GM18519 (cell line): ENCODE measurements around the gene MARCKSL1.
"Not testable (repeated sequence)": the region's sequence is repeated elsewhere in the genome, so short reads cannot be mapped to it uniquely, and the experiment has no call there.

Experiments
- ATAC-seq: cut with Tn5 transposase; IDR thresholded peaks from one replicate; pipeline ENCODE4 v1.9.1; 2021; ENCODE audit warnings: mild to moderate bottlenecking, moderate library complexity; ENCODE audit not compliant: unreplicated experiment, low FRiP score

MARCKSL1 gene

DNA sequence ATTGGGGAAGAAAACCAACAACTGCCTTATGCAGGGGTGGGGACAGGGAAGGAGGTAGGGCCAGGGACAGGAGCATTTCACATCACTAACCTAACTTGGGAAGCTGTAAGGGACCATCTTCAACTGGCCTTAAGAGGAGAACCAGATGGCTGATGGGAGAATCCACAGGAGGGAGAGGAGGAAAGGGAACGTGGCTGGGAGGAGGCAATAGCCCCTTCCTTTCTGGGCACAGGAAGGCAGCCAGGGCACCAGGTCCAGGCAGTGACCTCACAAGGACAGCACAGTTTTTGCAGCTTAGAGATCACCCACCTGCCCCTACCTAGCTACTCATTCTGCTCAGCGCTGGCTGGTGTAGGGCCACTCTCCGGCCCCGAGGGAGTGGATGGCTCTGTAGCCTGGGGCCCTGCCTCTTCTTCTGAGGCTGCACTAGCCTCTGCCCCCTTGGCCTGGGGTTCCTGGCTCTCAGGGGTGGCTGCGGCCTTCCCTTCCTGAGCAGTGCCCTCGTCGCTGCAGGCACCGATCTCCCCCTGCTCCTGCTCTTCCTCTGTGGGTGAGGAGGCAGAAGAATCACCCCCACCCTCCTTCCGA is 1.7 kb downstream of the MARCKSL1 start:
- ATAC-seq: no peak

DNA sequence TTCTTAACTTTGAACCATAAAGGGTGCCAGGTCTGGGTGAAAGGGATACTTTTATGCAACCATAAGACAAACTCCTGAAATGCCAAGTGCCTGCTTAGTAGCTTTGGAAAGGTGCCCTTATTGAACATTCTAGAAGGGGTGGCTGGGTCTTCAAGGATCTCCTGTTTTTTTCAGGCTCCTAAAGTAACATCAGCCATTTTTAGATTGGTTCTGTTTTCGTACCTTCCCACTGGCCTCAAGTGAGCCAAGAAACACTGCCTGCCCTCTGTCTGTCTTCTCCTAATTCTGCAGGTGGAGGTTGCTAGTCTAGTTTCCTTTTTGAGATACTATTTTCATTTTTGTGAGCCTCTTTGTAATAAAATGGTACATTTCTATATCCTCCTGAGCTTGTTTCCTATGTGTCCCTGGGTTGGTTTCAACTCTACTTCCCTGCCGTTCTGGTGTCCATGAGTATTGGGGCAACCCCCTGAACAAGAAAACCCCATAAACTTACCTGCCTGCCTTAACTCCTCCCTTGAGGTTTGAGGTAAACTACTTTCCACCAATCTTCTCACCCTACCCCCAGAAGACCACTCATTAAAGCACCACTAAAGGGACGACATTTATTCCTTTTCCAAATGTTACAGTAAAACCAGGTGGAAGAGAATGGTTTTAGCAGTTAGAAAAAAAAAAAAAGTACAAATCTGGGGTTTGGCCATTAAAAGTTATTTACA is 2.6 kb downstream of the MARCKSL1 start:
- no peak for ATAC-seq

GRCh38 chr1:32332290-32333079 is 3.5 kb downstream of the MARCKSL1 start:
- no peak for ATAC-seq

GRCh38 chr1:32331549-32331948 is 4.5 kb downstream of the MARCKSL1 start:
- no peak for ATAC-seq

- no peak for ATAC-seq
These were observed 5.4 kb downstream of the MARCKSL1 start for GRCh38 chr1:32330558-32331151.

- ATAC-seq: no peak
These were observed 6.0 kb downstream of the MARCKSL1 start for GRCh38 chr1:32329931-32330466.

DNA sequence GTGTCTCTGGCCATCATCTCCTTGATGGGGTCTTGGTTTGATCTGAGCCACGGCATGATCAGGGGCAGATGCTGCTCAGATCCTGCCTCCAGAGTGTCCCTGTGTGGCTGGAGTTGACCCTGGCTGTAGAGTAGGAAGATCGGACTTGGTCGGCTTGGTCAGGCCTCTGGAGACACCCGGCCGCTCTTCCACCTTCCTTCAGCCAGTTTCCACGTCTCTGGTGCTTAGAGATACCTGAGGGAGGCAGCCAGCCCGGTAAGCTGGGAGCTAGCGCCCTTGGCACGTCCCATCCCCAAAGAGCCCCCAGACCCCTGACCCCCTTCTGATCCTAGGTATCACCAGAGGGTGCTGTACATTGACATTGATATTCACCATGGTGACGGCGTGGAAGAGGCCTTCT is 8.8 kb downstream of the MARCKSL1 start:
- ATAC-seq: no peak

- ATAC-seq: no peak
These were observed 14.2 kb downstream of the MARCKSL1 start for GRCh38 chr1:32321712-32322291.

DNA sequence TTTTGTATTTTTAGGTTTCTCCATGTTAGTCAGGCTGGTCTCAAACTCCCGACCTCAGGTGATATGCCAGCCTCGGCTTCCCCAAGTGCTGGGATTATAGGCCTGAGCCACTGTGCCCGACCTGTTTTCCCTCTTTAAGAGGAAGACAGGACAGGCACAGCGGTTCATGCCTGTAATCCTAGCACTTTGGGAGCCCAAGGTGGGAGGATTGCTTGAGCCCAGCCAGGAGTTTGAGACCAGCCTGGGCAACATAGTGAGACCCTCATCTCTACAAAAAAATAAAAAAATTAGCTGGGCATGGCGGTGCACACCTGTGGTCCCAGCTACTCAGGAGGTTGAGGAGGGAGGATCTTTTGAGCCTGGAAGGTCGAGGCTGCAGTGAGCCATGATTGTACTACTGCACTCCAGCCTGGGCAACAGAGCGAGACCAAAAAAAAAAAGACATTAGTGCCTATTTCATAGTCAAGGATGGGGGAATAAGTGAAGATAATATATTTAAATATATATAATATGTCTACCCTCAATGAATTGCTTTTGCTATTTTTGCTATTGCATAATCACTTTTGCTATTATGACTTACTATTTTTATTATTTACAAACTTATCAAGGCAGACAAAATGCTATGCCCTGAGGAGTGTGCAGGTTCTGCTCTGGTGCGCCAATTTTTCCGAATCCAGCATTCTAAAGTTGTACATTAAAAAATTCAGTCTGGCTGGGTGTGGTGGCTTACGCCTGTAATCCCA is 17.7 kb downstream of the MARCKSL1 start:
- no peak for ATAC-seq

DNA sequence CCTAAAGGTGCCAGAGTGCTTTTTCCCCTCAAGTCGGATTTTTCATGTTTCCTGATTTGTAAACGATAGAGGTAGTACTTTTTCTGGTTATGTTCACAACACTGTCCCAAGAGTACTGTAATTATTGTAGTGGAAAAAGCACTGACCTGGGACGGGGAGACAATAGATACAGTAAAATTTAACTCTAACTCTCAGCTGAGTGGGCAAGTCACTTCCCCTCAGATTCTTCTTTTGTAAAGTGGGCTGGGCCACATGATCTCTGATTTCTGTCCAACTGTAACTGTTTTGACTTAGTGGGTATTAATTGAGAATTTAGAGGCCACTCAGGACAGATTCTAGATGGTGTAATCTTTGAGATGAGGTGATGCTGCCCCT is 19.1 kb downstream of the MARCKSL1 start:
- ATAC-seq: no peak

DNA sequence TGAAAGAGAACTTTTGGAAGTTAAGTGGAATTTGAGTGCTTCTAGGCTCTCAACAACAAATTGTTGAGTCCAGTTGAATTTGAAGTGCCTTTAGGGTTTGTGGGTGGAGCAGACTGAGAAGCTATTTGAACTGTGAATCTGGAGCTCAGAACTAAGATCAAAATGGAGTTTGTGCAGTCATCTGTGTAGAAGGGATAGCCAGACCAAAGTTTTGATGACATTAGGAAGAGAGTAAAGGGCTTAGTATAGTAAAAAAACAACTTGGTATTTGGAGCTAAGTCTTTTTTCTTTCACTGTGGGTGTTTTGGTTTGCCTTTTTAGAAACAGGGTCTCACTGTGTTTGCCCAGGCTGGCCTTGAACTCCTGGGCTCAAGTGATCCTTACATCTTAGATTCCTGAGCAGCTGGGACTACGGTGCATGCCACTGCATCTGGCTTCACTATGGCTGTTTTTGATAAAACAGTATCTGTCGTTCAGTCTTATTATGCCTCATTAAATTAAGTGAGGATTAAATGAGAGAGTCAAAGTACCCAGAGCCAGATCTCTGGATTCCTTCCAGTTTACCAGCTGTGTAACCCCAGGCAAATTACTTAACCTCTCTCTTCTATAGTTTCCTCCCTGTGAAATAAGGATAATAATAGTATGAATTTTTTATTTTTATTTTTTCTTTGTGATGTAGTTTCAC is 24.2 kb downstream of the MARCKSL1 start:
- ATAC-seq: no peak

GRCh38 chr1:32309960-32310359 is 26.1 kb downstream of the MARCKSL1 start:
- no peak for ATAC-seq

DNA sequence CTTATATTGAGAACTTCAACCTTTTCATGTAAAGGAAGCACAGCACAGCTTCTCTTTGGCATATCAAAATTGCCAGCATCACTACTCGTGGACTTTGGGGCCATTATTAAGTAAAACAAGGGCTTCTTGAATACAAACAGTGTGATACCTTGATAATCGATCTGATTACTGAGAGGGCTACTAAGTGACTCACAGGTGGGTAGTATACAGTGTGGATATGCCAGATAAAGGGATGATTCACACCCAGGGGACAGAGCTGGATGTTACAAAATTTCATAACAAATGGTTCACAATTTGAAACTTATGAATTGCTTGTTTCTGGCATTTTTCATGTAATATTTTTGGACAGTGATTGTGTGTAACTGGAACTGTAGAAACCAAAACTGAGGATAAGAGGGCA is 28.7 kb downstream of the MARCKSL1 start:
- ATAC-seq: no peak

DNA sequence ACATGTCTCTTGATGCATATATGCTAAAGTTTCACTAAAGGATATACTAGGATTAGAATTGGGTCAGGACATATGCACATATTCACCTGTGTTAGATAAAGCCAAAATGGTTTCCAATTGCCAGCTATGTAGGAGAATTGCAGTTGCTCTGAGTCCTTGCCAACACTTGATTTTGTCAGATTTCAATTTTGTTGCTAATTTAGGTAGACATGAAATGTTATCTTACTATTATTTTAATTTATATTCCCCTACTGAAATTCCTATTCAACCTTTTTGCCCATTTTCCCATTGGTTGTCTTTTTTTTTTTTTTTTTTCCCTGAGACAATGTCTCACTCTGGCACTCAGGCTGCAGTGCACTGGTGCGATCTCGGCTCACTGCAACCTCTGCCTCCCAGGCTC is 30.7 kb downstream of the MARCKSL1 start:
- no peak for ATAC-seq

DNA sequence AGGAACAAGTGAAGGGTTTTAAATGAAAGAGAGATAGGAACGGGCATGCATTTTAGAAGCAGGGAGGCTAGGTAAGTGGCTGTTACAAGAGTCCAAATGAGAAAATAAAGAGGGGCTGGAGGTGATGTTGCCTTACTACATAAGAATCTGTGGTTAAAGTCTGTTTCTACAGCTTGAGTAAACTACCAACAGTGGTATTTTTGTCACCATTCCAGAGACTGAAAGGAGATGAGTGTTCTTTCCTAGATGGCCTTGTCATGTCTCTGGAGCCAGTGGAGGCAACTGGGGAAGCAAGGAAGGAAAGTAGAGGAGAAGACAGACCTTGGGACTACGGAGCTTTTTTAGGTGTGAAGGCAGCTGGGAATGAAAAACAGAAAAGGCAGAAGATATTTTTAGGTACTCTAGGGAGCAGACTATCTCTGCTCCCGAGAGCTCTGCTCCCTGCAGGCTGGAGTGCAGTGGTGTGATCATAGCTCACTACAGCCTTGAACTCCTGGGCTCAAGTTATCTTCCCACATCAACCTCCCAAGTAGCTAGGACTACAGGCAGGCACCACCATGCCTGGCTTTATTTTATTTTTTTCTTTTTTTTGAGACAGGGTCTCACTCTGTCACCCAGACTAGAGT is 31.9 kb downstream of the MARCKSL1 start:
- no peak for ATAC-seq

GRCh38 chr1:32303358-32303757 is 32.7 kb downstream of the MARCKSL1 start:
- ATAC-seq: no peak

DNA sequence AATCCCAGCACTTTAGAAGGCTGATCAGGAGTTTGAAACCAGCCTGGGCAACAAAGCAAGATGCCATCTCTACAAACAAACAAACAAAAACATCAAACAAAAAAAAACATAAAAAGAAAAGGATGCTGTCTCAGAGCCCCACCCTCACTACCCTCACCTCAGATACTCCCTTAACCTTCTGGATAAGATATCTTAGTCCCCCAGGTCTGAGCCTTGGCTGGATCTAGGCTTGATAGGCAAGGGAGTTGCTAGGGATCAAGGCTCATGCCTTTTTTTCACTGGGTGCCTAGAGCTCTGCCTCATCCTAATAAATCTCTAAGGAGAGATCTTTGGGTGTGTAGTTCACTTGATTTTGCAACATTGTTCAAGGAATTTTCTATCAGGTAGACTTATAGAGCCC is 36.7 kb downstream of the MARCKSL1 start:
- ATAC-seq: no peak

DNA sequence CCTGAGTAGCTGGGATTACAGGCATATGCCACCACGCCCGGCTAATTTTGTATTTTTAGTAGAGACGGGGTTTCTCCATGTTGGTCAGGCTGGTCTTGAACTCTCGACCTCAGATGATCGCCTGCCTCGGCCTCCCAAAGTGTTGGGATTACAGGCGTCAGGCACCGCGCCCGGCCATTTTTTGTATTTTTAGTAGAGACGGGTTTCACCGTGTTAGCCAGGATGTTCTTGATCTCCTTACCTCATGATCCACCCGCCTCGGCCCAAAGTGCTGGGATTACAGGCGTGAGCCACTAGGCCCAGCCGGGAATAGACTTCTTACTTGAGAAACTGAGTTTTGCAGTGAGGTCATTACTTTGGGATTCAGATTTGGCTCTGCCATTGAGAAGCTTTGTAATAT is 37.8 kb downstream of the MARCKSL1 start:
- not testable (repeated sequence) for ATAC-seq
